Right ventricle myocardium inferior (tissue), 1 donor: Measurements from ENCODE around the gene CLCN6. TPM values are rescaled to one million over a fixed set of nuclear protein-coding genes. Genes with fewer than 3 reads are reported as not detected.

Experiments used
- ATAC-seq: fragments of 200-7000 bp; cut with Tn5 transposase; one replicate; pipeline ENCODE4 v1.9.1; 2020; ENCODE audit warnings: mild to moderate bottlenecking, moderate library complexity
- DNase-seq: peaks from one replicate; pipeline ENCODE4 v3.0.0; 2021; ENCODE audit errors: missing footprints
- intact Hi-C: fragments of 100-400 bp; cut with DNase I; formaldehyde crosslinking; loops from one replicate; pipeline ENCODE4 v1.11.0; 2022
- total RNA-seq: library from RNA; stranded (reverse); fragmentation: NEBNext Ultra II Directional; extraction: Animal tissue kit (Norgen Biotek cat#: 25700); gene quantifications from one replicate; pipeline ENCODE4 v1.2.1, GENCODE V29; 2021
- donor health status: DM: no; HTN: yes; CAD: no; lungs with severe emphysema.

Gene CLCN6
- total RNA-seq, 1 donor from 2014 or later: 15.7 TPM

DNA sequence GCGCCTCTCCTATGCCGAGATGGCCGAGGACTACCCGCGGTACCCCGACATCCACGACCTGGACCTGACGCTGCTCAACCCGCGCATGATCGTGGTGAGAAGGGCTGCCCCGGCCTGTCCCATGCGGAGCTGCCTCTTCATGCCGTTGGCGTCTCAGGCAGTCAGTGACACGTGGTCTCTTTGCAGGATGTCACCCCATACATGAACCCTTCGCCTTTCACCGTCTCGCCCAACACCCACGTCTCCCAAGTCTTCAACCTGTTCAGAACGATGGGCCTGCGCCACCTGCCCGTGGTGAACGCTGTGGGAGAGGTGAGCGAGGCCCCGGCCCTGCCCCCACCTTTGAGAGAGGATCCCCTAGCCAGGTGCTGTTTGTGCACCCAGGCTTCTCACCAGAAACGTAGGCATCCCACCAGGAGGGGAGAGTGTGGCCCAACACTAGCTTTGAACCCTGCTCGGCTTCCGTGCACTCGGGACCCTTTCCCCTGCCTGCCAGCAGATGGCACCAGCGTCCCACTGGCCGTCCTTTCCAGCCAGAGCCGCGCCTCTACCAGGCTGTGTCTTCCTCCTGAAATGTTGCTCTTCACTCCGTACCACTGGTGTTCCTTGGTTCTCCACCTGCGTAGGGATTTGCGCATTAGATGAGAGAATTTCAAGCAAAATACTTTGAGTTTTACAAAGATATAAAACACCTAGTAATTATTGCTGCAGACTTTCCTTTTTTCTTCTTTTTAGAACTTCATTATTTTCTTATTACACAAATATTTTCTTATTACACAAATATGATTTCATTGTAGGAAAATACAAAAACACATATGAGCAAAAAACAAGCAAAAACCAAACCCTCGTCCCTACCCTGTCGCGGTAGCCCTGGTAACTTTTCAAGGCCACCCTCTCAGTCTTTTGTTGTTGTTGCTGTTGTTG lies 32.6 kb downstream of the CLCN6 start:
- intact Hi-C loops: loop anchor here (5.0 to 10.0 kb wide), 3 partner anchors 69 to 196 kb away; no protein-coding TSS in a partner anchor
- peak; percentile 89 for DNase-seq
- ATAC-seq: peak; percentile 87

- intact Hi-C loops: loop anchor here (5.0 to 10.0 kb wide), 3 partner anchors 67 to 195 kb away; no protein-coding TSS in a partner anchor
- DNase-seq: no peak
- peak; percentile 14 for ATAC-seq
Measured at GRCh38 chr1:11839727-11840705, 34.0 kb downstream of the CLCN6 start.

GRCh38 chr1:11841245-11842153 lies 35.5 kb downstream of the CLCN6 start:
- intact Hi-C loops: loop anchor here (1.0 kb wide), 1 partner anchor 53 kb away; no protein-coding TSS in a partner anchor
- no peak for ATAC-seq
- no peak for DNase-seq

- ATAC-seq (no peak), DNase-seq (no peak)
- intact Hi-C loops: no loop called here
Measured at GRCh38 chr1:11842154-11843041, 36.4 kb downstream of the CLCN6 start.

DNA sequence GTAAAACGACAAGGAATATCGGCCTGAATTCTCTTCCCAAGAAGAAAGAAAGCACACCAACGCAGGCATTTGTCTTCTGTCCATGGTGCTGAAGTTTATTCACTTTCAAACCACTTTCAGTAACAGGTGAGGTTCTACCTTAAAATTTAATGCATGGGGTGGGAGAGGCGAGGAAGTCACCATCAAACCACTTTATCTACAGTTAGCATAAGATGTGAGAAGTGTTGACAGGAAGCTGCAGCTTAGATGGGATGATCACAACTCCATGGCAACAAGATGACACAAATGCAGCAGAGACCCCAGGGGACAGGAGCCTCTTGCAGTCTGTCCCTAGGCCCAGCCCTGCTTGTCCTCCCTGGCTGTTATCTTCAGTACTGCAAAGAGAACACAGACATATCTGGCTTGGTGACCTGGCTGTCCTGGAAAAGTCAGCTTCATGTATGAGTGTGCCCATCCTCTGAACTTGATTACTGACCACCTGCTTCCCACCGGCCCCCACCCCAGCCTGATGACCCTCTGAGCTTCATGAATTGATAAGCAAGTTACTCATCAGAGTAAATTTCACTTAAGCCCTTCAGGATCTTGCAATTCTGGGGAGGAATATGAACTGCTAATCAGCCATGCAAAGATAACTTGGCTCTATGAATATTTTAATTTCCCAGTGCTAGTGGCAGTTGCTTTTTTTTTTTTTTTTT lies 39.8 kb downstream of the CLCN6 start:
- intact Hi-C loops: no loop called here
- DNase-seq (no peak), ATAC-seq (no peak)

- DNase-seq (no peak), ATAC-seq (no peak)
- intact Hi-C loops: no loop called here
Measured at GRCh38 chr1:11847667-11848372, 41.8 kb downstream of the CLCN6 start, which contains the start of gene NPPA. NPPA (minus strand) TSS chr1:11847783; CDS start chr1:11847684, 99 bp downstream.

DNA sequence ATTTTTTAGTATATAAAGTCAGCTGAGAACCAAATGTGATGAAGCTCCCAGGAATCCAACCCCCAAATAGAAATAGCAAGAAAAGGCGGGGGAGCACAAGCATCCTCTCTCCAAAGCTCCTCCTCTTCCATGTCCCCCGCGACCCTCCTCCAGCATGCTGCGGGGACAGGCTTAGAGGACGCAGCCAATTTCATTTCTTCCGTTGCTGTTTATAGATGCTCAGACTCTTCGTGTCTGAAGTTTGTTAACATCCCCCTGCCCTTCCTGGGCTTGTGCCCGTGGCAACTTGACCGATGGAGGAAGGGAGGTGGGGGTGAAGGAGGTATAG lies 42.3 kb downstream of the CLCN6 start:
- ATAC-seq (no peak), DNase-seq (no peak)
- intact Hi-C loops: no loop called here

- ATAC-seq (no peak), DNase-seq (no peak)
- intact Hi-C loops: no loop called here
Measured at GRCh38 chr1:11850156-11850555, 44.2 kb downstream of the CLCN6 start.

GRCh38 chr1:11851180-11851579 lies 45.2 kb downstream of the CLCN6 start:
- intact Hi-C loops: no loop called here
- ATAC-seq (no peak), DNase-seq (no peak)

- DNase-seq: no peak
- no peak for ATAC-seq
- intact Hi-C loops: no loop called here
Measured at GRCh38 chr1:11854519-11854918, 48.5 kb downstream of the CLCN6 start.

GRCh38 chr1:11855430-11855829 lies 49.4 kb downstream of the CLCN6 start:
- ATAC-seq (no peak), DNase-seq (no peak)
- intact Hi-C loops: no loop called here

GRCh38 chr1:11856698-11857097 lies 50.7 kb downstream of the CLCN6 start:
- intact Hi-C loops: no loop called here
- no peak for ATAC-seq
- DNase-seq: no peak

GRCh38 chr1:11857164-11857851 lies 51.3 kb downstream of the CLCN6 start:
- intact Hi-C loops: no loop called here
- ATAC-seq: no peak
- no peak for DNase-seq

- no peak for DNase-seq
- intact Hi-C loops: no loop called here
- ATAC-seq: no peak
Measured at GRCh38 chr1:11858158-11858557, 52.2 kb downstream of the CLCN6 start.

DNA sequence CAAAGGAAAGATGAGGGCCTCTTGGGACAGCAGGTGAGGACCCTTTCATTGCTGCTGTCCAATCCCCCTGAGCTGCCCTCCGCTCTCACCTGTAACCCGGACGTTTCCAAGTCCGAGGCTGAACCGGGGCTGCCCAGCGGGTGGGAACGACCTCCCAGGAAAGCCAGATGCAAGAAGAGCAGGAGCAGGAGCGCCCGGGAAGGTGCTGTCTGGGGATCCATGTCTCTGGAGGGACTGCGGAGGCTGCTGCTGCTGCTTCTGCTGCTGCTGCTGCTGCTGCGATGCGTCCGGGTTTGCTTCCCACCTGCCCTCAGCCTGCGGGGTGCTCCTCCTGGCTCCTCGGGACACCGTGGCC lies 52.6 kb downstream of the CLCN6 start, which contains the start of gene NPPB:
Gene NPPB (minus strand): TSS at position 333 of the 355 bp plus-strand sequence. CDS start 112 bp downstream, at position 221.
- ATAC-seq: no peak
- no peak for DNase-seq
- intact Hi-C loops: no loop called here
